ENCODE measurements around the gene UTS2.

UTS2 gene, protein sequence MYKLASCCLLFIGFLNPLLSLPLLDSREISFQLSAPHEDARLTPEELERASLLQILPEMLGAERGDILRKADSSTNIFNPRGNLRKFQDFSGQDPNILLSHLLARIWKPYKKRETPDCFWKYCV

DNA sequence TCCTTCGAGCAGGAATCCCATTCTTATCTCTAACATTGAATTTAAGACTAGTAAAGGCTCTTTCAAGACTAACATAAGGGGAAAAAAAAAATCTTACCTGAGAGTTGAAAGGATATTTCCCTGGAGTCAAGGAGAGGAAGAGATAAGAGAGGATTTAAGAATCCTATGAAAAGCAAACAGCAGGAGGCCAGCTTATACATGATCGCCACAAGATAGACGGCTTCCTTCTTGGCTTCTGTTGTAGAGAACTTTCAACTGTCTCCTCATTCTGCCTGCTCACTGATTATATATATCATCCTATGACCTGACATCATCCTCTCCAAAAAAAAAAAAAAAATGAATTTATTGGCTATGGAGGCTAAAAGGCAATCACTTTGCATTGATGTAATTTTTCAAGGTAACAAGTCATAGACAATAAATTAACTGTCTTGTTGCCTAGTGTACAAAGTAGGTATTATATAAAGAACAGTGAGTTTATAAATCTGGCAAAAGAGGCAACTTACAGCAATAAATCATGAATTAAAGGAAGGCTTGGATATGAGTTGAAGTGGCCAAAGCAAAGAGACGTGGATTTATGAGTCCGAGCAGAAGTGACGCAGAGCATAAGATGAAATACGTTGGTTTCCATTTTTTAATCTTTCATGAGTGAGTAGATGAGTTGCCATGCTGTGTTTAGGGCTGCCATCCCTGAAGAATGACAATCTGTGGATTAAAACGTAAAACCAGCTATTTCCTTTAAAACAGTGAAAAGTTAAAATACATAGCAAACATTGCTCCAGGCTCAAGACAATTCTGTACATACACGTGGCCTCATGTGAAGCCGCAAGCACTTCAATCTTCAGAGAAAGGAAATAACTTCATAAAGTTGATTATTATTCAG, at the start of gene UTS2:
UTS2 (minus strand) TSS at position 262 of the 880 bp plus-strand sequence; CDS start at position 200, 62 bp downstream.
- no peaks in the 10 kb centered on the region for H3K27me3 ChIP-seq (replicated peaks; ENCODE audit: control insufficient read depth, insufficient read depth, low read length)
- H3K4me1 ChIP-seq (ENCODE audit: control insufficient read depth, insufficient read depth, low read length), result no peaks in the 10 kb centered on the region
- H3K9ac ChIP-seq (ENCODE audit: low read length), result no peak within 1 kb of the TSS
- DNase-seq (ENCODE audit: low read depth), result no peak
- H3K36me3 ChIP-seq (ENCODE audit: control insufficient read depth, insufficient read depth, low read length, severe bottlenecking), result no peaks in the 10 kb centered on the region
- H3K9me3 ChIP-seq (ENCODE audit: control insufficient read depth, low read length), result no peaks in the 10 kb centered on the region
- no peak within 1 kb of the TSS for H3K4me3 ChIP-seq (ENCODE audit: low read length)

GRCh38 chr1:7899741-7900140, 46.9 kb upstream of the UTS2 start:
- no peaks in the 10 kb centered on the region for H3K36me3 ChIP-seq (ENCODE audit: control insufficient read depth, insufficient read depth, low read length, severe bottlenecking)
- no peaks in the 10 kb centered on the region for H3K27me3 ChIP-seq (replicated peaks; ENCODE audit: control insufficient read depth, insufficient read depth, low read length)
- no peak for DNase-seq (ENCODE audit: low read depth)
- H3K4me3 ChIP-seq (ENCODE audit: low read length), result no peak overlapping the region
- peaks cover 7% of the 10 kb centered on the region for H3K4me1 ChIP-seq (ENCODE audit: control insufficient read depth, insufficient read depth, low read length)
- peaks cover 7% of the 10 kb centered on the region for H3K9me3 ChIP-seq (ENCODE audit: control insufficient read depth, low read length)
- H3K9ac ChIP-seq (ENCODE audit: low read length), result no peak overlapping the region

DNA sequence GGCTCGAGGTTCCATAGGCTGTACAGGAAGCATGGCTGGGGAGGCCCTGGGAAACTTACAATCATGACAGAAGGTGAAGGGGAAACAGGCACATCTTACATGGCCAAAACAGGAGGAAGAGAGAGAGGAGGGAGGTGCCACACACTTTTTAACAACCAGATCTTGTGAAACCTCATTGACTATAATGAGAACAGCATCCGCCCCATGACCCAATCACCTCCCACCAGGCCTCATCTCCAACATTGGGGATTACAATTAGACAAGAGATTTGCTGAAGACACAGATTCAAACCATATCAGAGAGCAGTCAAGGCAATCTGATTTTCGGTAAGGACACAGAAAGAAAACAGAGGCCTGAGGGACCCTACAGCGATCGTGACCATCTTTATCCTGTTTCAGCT, 46.1 kb upstream of the UTS2 start:
- Histone ChIP-seq H3K9ac (ENCODE audit: low read length) (no peak overlapping the region), H3K4me1 (ENCODE audit: control insufficient read depth, insufficient read depth, low read length) (peaks cover 15% of the 10 kb centered on the region)
- no peak for DNase-seq (ENCODE audit: low read depth)

GRCh38 chr1:7896994-7897393, 44.1 kb upstream of the UTS2 start:
- Histone ChIP-seq H3K4me3 (ENCODE audit: low read length) (no peak overlapping the region), H3K4me1 (ENCODE audit: control insufficient read depth, insufficient read depth, low read length) (peaks cover 21% of the 10 kb centered on the region), H3K36me3 (ENCODE audit: control insufficient read depth, insufficient read depth, low read length, severe bottlenecking) (no peaks in the 10 kb centered on the region), H3K9ac (ENCODE audit: low read length) (no peak overlapping the region), H3K9me3 (ENCODE audit: control insufficient read depth, low read length) (peaks cover 7% of the 10 kb centered on the region), H3K27me3 (replicated peaks; ENCODE audit: control insufficient read depth, insufficient read depth, low read length) (no peaks in the 10 kb centered on the region)
- DNase-seq (ENCODE audit: low read depth), result no peak

More for the DNA sequence above, 46.1 kb upstream of the UTS2 start:
- Histone ChIP-seq H3K9me3 (ENCODE audit: control insufficient read depth, low read length) (peaks cover 7% of the 10 kb centered on the region), H3K27me3 (replicated peaks; ENCODE audit: control insufficient read depth, insufficient read depth, low read length) (no peaks in the 10 kb centered on the region), H3K36me3 (ENCODE audit: control insufficient read depth, insufficient read depth, low read length, severe bottlenecking) (no peaks in the 10 kb centered on the region), H3K4me3 (ENCODE audit: low read length) (no peak overlapping the region)

DNA sequence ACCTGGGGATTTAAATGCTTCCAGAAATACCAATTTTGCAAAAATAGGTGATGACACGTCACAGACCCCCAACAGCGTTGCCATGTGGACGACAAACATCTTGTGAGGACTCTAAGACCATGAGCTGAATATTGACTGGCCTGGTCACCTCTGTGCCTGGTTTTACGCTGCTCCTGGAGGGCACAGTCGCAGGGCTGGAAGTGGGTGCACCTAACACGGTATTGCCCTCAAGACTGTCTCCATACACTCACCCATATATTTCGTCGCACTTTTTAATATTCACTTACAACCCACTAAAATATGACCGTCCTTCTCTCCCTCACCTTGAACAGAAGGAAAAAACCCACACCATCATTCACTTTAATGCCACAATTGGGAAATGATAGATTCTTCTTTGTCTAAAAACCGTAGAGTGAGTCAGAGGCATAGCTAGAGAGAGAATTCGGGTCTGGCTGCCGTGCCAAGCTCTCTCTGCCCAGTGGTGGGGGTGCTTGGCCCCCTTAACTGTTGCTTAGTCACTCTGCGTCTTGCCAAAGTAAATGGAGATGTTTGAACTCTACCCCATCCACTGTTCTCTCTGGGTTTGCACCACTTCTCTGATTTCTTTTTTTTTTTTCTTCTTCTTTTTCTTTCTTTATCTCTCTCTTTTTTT, 40.8 kb upstream of the UTS2 start:
- no peaks in the 10 kb centered on the region for H3K36me3 ChIP-seq (ENCODE audit: control insufficient read depth, insufficient read depth, low read length, severe bottlenecking)
- H3K27me3 ChIP-seq (replicated peaks; ENCODE audit: control insufficient read depth, insufficient read depth, low read length), result no peaks in the 10 kb centered on the region
- H3K4me1 ChIP-seq (ENCODE audit: control insufficient read depth, insufficient read depth, low read length), result peaks cover 23% of the 10 kb centered on the region
- DNase-seq (ENCODE audit: low read depth), result peak; percentile 57
- no peaks in the 10 kb centered on the region for H3K9me3 ChIP-seq (ENCODE audit: control insufficient read depth, low read length)
- peak overlapping the region; percentile 33 for H3K9ac ChIP-seq (ENCODE audit: low read length)
- H3K4me3 ChIP-seq (ENCODE audit: low read length), result no peak overlapping the region

DNA sequence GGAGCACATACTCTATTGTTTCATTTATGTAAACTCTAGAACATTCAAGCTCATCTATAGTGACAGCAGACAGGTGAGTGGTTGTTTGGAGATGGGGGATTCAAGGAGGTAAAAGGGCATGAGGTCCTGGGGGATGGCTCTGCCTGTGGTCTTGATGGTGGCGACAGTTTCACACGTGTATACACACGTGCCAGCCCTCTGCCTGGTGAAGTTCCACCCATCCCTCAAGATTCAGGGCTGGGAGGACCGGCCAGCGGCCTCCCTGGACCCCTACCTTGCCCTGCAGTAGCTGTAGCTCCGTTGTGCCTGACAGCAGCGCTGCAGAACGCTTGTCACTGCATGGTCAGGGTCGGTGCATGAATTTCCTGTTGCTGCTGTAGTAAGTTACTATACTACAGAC, 38.9 kb upstream of the UTS2 start:
- Histone ChIP-seq H3K27me3 (replicated peaks; ENCODE audit: control insufficient read depth, insufficient read depth, low read length) (no peaks in the 10 kb centered on the region), H3K4me3 (ENCODE audit: low read length) (no peak overlapping the region), H3K9me3 (ENCODE audit: control insufficient read depth, low read length) (no peaks in the 10 kb centered on the region), H3K4me1 (ENCODE audit: control insufficient read depth, insufficient read depth, low read length) (peaks cover 23% of the 10 kb centered on the region), H3K9ac (ENCODE audit: low read length) (no peak overlapping the region), H3K36me3 (ENCODE audit: control insufficient read depth, insufficient read depth, low read length, severe bottlenecking) (no peaks in the 10 kb centered on the region)
- DNase-seq (ENCODE audit: low read depth), result no peak

DNA sequence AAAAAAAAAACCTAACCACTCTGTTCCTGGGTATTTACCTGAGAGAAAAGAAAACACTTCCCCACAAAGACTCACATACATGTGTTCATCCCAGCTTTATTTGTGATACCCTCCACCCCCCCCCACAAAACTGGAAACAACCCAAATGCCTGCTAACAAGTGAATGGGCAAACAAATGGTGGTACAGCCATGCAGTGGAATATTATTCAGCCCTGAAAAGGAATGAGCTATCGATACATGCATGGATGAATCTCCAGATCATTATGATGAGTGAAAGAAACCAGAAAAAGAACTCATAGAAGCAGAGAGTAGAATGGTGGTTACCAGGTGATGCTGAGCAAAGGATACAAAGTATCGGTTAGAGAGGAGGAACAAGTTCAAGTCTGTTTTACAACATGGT, 38.0 kb upstream of the UTS2 start:
- H3K9me3 ChIP-seq (ENCODE audit: control insufficient read depth, low read length), result no peaks in the 10 kb centered on the region
- no peaks in the 10 kb centered on the region for H3K27me3 ChIP-seq (replicated peaks; ENCODE audit: control insufficient read depth, insufficient read depth, low read length)
- no peak for DNase-seq (ENCODE audit: low read depth)
- H3K4me3 ChIP-seq (ENCODE audit: low read length), result no peak overlapping the region
- H3K4me1 ChIP-seq (ENCODE audit: control insufficient read depth, insufficient read depth, low read length), result peaks cover 23% of the 10 kb centered on the region
- no peak overlapping the region for H3K9ac ChIP-seq (ENCODE audit: low read length)
- H3K36me3 ChIP-seq (ENCODE audit: control insufficient read depth, insufficient read depth, low read length, severe bottlenecking), result no peaks in the 10 kb centered on the region

DNA sequence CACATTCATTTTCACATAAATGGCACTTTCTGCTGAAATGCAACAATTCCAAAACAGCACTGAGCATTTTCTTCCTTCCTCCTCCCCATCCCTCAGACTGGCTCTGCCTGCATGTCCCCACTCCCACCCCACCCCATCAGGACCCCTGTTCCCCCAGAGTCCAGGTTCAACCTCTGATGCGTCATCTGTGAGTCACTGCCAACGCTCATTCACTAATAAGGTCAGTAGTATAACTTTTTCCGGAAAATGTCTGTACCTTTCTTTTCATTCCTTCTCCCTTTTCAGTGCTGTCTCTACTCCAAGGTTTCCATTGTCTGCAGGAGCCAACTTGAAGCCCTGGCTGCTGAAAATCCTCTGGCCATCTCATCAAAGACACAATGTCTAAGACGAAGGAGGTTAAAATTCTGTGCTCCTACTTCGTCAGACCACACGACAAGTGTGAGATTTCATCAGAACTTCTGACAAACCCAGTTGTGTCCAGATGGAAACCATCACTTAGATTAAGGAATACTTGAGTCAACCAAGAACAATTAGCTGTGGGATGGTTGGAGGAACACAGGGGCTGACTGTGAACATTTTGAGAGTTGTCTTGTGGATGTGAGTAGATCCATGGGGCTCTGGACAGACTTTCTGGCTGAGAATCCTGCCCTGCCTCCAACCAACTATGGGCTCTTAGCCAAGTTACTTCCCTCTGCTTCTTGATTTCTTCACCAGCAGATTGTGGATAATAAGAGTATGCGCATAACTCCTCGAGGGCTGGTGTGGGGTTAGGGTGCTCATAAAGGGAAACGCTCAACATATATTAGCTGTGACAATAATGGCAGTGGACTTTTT, 35.6 kb upstream of the UTS2 start:
- no peaks in the 10 kb centered on the region for H3K9me3 ChIP-seq (ENCODE audit: control insufficient read depth, low read length)
- no peak overlapping the region for H3K9ac ChIP-seq (ENCODE audit: low read length)
- H3K4me3 ChIP-seq (ENCODE audit: low read length), result no peak overlapping the region
- no peaks in the 10 kb centered on the region for H3K36me3 ChIP-seq (ENCODE audit: control insufficient read depth, insufficient read depth, low read length, severe bottlenecking)
- no peak for DNase-seq (ENCODE audit: low read depth)
- no peaks in the 10 kb centered on the region for H3K27me3 ChIP-seq (replicated peaks; ENCODE audit: control insufficient read depth, insufficient read depth, low read length)
- peaks cover 3% of the 10 kb centered on the region for H3K4me1 ChIP-seq (ENCODE audit: control insufficient read depth, insufficient read depth, low read length)

- Histone ChIP-seq H3K36me3 (ENCODE audit: control insufficient read depth, insufficient read depth, low read length, severe bottlenecking) (no peaks in the 10 kb centered on the region), H3K4me1 (ENCODE audit: control insufficient read depth, insufficient read depth, low read length) (peaks cover 2% of the 10 kb centered on the region), H3K9ac (ENCODE audit: low read length) (no peak overlapping the region), H3K4me3 (ENCODE audit: low read length) (no peak overlapping the region), H3K9me3 (ENCODE audit: control insufficient read depth, low read length) (no peaks in the 10 kb centered on the region), H3K27me3 (replicated peaks; ENCODE audit: control insufficient read depth, insufficient read depth, low read length) (no peaks in the 10 kb centered on the region)
- DNase-seq (ENCODE audit: low read depth), result no peak
Observed at GRCh38 chr1:7886405-7886745, 33.5 kb upstream of the UTS2 start.

DNA sequence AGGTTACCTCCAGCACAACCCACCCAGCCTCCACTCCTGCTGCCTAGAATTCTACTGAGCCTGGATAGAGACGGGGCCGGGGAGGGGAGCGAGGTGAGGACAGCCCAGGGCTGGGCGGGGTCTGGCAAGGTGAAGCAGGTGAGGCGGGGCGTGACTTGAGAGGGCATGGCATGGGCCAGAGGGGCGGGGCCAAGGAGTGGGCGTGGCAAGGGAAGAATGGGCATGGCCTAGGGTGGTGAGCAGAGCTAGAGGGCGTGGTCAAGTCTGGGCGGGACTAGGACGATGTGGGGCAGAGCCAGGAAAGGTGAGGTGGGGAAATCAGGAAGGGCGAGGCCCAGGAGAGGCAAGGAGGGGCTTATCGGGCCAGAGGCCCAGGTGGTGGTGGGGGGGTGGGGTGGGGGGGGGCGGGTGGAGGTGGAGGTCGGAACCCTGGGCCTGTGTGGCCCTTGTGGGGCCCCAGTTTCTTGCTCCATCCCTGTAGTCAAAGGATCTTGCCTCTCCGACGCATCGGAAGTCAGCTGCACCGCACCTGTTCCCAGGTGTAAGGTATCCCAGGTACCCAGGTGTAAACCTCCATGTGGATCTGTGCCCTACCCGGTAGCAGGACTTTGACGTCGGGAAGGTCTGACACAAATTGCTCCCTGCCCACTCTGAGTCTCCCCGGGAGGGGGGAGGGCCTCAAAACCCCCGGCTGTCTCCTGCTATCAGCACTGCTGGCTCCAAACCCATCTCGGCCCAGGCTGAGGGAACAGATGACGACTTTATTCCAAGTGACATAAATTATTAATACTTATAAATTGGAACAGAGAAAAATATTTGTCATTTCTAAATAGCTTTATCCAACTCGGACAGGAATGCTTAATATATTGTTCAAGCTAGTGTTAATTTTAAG, 32.9 kb upstream of the UTS2 start:
- Histone ChIP-seq H3K4me1 (ENCODE audit: control insufficient read depth, insufficient read depth, low read length) (peaks cover 2% of the 10 kb centered on the region), H3K27me3 (replicated peaks; ENCODE audit: control insufficient read depth, insufficient read depth, low read length) (no peaks in the 10 kb centered on the region), H3K4me3 (ENCODE audit: low read length) (no peak overlapping the region), H3K36me3 (ENCODE audit: control insufficient read depth, insufficient read depth, low read length, severe bottlenecking) (no peaks in the 10 kb centered on the region), H3K9me3 (ENCODE audit: control insufficient read depth, low read length) (no peaks in the 10 kb centered on the region), H3K9ac (ENCODE audit: low read length) (no peak overlapping the region)
- DNase-seq (ENCODE audit: low read depth), result no peak
